Fibroblast of pulmonary artery (primary cell): Measurements from ENCODE around the gene SGCA.

ENCODE experiments used
- DNase-seq: peaks from one replicate; pipeline ENCODE4 v3.0.0-alpha.2; 2010; ENCODE audit warnings: low read depth
- H3K4me3 ChIP-seq: replicated peaks from 2 replicates; pipeline ENCODE4 v1.5.1; 2011; ENCODE audit warnings: low read depth, mild to moderate bottlenecking, control low read depth, low read length, moderate library complexity
- CTCF ChIP-seq: IDR thresholded peaks from 2 replicates; pipeline ENCODE4 v1.5.1; 2011; ENCODE audit warnings: mild to moderate bottlenecking, control low read depth, low read length, inconsistent platforms; ENCODE audit errors: missing control alignments

The SGCA gene

GRCh38 chr17:50165867-50166517 is at the start of gene SGCA:
TSS of gene SGCA (plus strand) at chr17:50166005. CDS start at chr17:50166041, 36 bp downstream.
- no peak within 1 kb of the TSS for H3K4me3 ChIP-seq
- no peak for DNase-seq
- TF ChIP-seq CTCF: no peak

- TF ChIP-seq CTCF: peak; percentile 31
- H3K4me3 ChIP-seq: no peak overlapping the region
- peak; percentile 64 for DNase-seq
Measured at GRCh38 chr17:50117202-50118051, 48.4 kb upstream of the SGCA start.

GRCh38 chr17:50118076-50118827 is 47.6 kb upstream of the SGCA start:
- TF ChIP-seq CTCF: no peak
- no peak overlapping the region for H3K4me3 ChIP-seq
- DNase-seq: no peak

GRCh38 chr17:50118828-50119218 is 47.0 kb upstream of the SGCA start:
- no peak for DNase-seq
- no peak for TF ChIP-seq CTCF
- no peak overlapping the region for H3K4me3 ChIP-seq

GRCh38 chr17:50120475-50121253 is 45.1 kb upstream of the SGCA start:
- no peak for TF ChIP-seq CTCF
- DNase-seq: no peak
- H3K4me3 ChIP-seq: no peak overlapping the region

- no peak for DNase-seq
- no peak for TF ChIP-seq CTCF
- no peak overlapping the region for H3K4me3 ChIP-seq
Measured at GRCh38 chr17:50122945-50123344, 42.9 kb upstream of the SGCA start.
